Measurements from ENCODE around the gene ARAF.

Gene ARAF

GRCh38 chrX:47539860-47540259, 21.1 kb upstream of the ARAF start:
- H3K4me3 ChIP-seq (ENCODE audit: low read length in 2 of 2): no peak overlapping the region
- no peak overlapping the region for H3K27ac ChIP-seq (ENCODE audit: low read length)
- peaks cover 0 to 2% of the 10 kb centered on the region in 2 donors for H3K27me3 ChIP-seq (ENCODE audit: control insufficient read depth in 1 of 2, insufficient read depth in 2 of 2, low read length in 2 of 2)
- H3K9me3 ChIP-seq (ENCODE audit: control insufficient read depth in 2 of 2, low read length in 2 of 2): no peaks in the 10 kb centered on the region
- H3K4me1 ChIP-seq (ENCODE audit: control insufficient read depth, insufficient read depth, low read length): peaks cover 9% of the 10 kb centered on the region
- H3K9ac ChIP-seq (ENCODE audit: low read length in 2 of 2): no peak overlapping the region
- H3K36me3 ChIP-seq (ENCODE audit: control insufficient read depth in 2 of 2, insufficient read depth in 2 of 2, low read length in 2 of 2): no peaks in the 10 kb centered on the region

GRCh38 chrX:47540754-47541538, 20.1 kb upstream of the ARAF start:
- H3K9me3 ChIP-seq (ENCODE audit: control insufficient read depth in 2 of 2, low read length in 2 of 2): no peaks in the 10 kb centered on the region
- H3K27me3 ChIP-seq (ENCODE audit: control insufficient read depth in 1 of 2, insufficient read depth in 2 of 2, low read length in 2 of 2): no peaks in the 10 kb centered on the region
- peaks cover 9% of the 10 kb centered on the region for H3K4me1 ChIP-seq (ENCODE audit: control insufficient read depth, insufficient read depth, low read length)
- no peaks in the 10 kb centered on the region for H3K36me3 ChIP-seq (ENCODE audit: control insufficient read depth in 2 of 2, insufficient read depth in 2 of 2, low read length in 2 of 2)
- no peak overlapping the region for H3K4me3 ChIP-seq (ENCODE audit: low read length in 2 of 2)
- no peak overlapping the region for H3K9ac ChIP-seq (ENCODE audit: low read length in 2 of 2)
- H3K27ac ChIP-seq (ENCODE audit: low read length): peak overlapping the region; percentile 74

GRCh38 chrX:47543496-47543895, 17.5 kb upstream of the ARAF start:
- Histone ChIP-seq H3K9ac (ENCODE audit: low read length in 2 of 2) (no peak overlapping the region), H3K27me3 (ENCODE audit: control insufficient read depth in 1 of 2, insufficient read depth in 2 of 2, low read length in 2 of 2) (no peaks in the 10 kb centered on the region), H3K4me1 (ENCODE audit: control insufficient read depth, insufficient read depth, low read length) (peaks cover 9% of the 10 kb centered on the region), H3K4me3 (ENCODE audit: low read length in 2 of 2) (no peak overlapping the region), H3K36me3 (ENCODE audit: control insufficient read depth in 2 of 2, insufficient read depth in 2 of 2, low read length in 2 of 2) (no peaks in the 10 kb centered on the region), H3K9me3 (ENCODE audit: control insufficient read depth in 2 of 2, low read length in 2 of 2) (no peaks in the 10 kb centered on the region), H3K27ac (ENCODE audit: low read length) (no peak overlapping the region)

GRCh38 chrX:47556045-47556623, 4.9 kb upstream of the ARAF start:
- Histone ChIP-seq H3K27me3 (ENCODE audit: control insufficient read depth in 1 of 2, insufficient read depth in 2 of 2, low read length in 2 of 2) (no peaks in the 10 kb centered on the region), H3K36me3 (ENCODE audit: control insufficient read depth in 2 of 2, insufficient read depth in 2 of 2, low read length in 2 of 2) (no peaks in the 10 kb centered on the region), H3K9ac (ENCODE audit: low read length in 2 of 2) (peak overlapping the region; percentile 62 to 76), H3K9me3 (ENCODE audit: control insufficient read depth in 2 of 2, low read length in 2 of 2) (no peaks in the 10 kb centered on the region), H3K4me3 (ENCODE audit: low read length in 2 of 2) (peak overlapping the region; percentile 53 to 69), H3K27ac (ENCODE audit: low read length) (peak overlapping the region; percentile 64), H3K4me1 (ENCODE audit: control insufficient read depth, insufficient read depth, low read length) (peaks cover 2% of the 10 kb centered on the region)

- H3K9me3 ChIP-seq (ENCODE audit: control insufficient read depth in 2 of 2, low read length in 2 of 2): no peaks in the 10 kb centered on the region
- no peak overlapping the region for H3K4me3 ChIP-seq (ENCODE audit: low read length in 2 of 2)
- H3K27me3 ChIP-seq (ENCODE audit: control insufficient read depth in 1 of 2, insufficient read depth in 2 of 2, low read length in 2 of 2): no peaks in the 10 kb centered on the region
- peaks cover 18% of the 10 kb centered on the region for H3K4me1 ChIP-seq (ENCODE audit: control insufficient read depth, insufficient read depth, low read length)
- no peak overlapping the region for H3K27ac ChIP-seq (ENCODE audit: low read length)
- H3K9ac ChIP-seq (ENCODE audit: low read length in 2 of 2): no peak overlapping the region
- H3K36me3 ChIP-seq (ENCODE audit: control insufficient read depth in 2 of 2, insufficient read depth in 2 of 2, low read length in 2 of 2): peaks cover 5 to 6% of the 10 kb centered on the region in 2 donors
Observed at GRCh38 chrX:47558436-47558835, 2.6 kb upstream of the ARAF start.

GRCh38 chrX:47560179-47560933, 649 bp upstream of the ARAF start:
- Histone ChIP-seq H3K9ac (ENCODE audit: low read length in 2 of 2) (peak overlapping the region; percentile 69 to 73), H3K27ac (ENCODE audit: low read length) (peak overlapping the region; percentile 88), H3K27me3 (ENCODE audit: control insufficient read depth in 1 of 2, insufficient read depth in 2 of 2, low read length in 2 of 2) (no peaks in the 10 kb centered on the region), H3K9me3 (ENCODE audit: control insufficient read depth in 2 of 2, low read length in 2 of 2) (no peaks in the 10 kb centered on the region), H3K4me3 (ENCODE audit: low read length in 2 of 2) (peak overlapping the region; percentile 62 to 80), H3K36me3 (ENCODE audit: control insufficient read depth in 2 of 2, insufficient read depth in 2 of 2, low read length in 2 of 2) (peaks cover 16% of the 10 kb centered on the region in 2 donors), H3K4me1 (ENCODE audit: control insufficient read depth, insufficient read depth, low read length) (peaks cover 21% of the 10 kb centered on the region)

GRCh38 chrX:47561659-47562151, 700 bp downstream of the ARAF start:
- peak overlapping the region; percentile 88 for H3K27ac ChIP-seq (ENCODE audit: low read length)
- H3K4me1 ChIP-seq (ENCODE audit: control insufficient read depth, insufficient read depth, low read length): peaks cover 21% of the 10 kb centered on the region
- H3K27me3 ChIP-seq (ENCODE audit: control insufficient read depth in 1 of 2, insufficient read depth in 2 of 2, low read length in 2 of 2): no peaks in the 10 kb centered on the region
- peak overlapping the region; percentile 69 to 84 for H3K9ac ChIP-seq (ENCODE audit: low read length in 2 of 2)
- peak overlapping the region; percentile 80 to 93 for H3K4me3 ChIP-seq (ENCODE audit: low read length in 2 of 2)
- peaks cover 16 to 17% of the 10 kb centered on the region in 2 donors for H3K36me3 ChIP-seq (ENCODE audit: control insufficient read depth in 2 of 2, insufficient read depth in 2 of 2, low read length in 2 of 2)
- H3K9me3 ChIP-seq (ENCODE audit: control insufficient read depth in 2 of 2, low read length in 2 of 2): no peaks in the 10 kb centered on the region

GRCh38 chrX:47562615-47563243, 1.7 kb downstream of the ARAF start:
- Histone ChIP-seq H3K9ac (ENCODE audit: low read length in 2 of 2) (no peak overlapping the region), H3K4me3 (ENCODE audit: low read length in 2 of 2) (peak overlapping the region in 1 of 2 donors; percentile 22), H3K36me3 (ENCODE audit: control insufficient read depth in 2 of 2, insufficient read depth in 2 of 2, low read length in 2 of 2) (peaks cover 21 to 26% of the 10 kb centered on the region in 2 donors), H3K4me1 (ENCODE audit: control insufficient read depth, insufficient read depth, low read length) (peaks cover 21% of the 10 kb centered on the region), H3K27ac (ENCODE audit: low read length) (no peak overlapping the region), H3K9me3 (ENCODE audit: control insufficient read depth in 2 of 2, low read length in 2 of 2) (no peaks in the 10 kb centered on the region), H3K27me3 (ENCODE audit: control insufficient read depth in 1 of 2, insufficient read depth in 2 of 2, low read length in 2 of 2) (no peaks in the 10 kb centered on the region)

GRCh38 chrX:47563801-47564315, 2.9 kb downstream of the ARAF start:
- Histone ChIP-seq H3K27me3 (ENCODE audit: control insufficient read depth in 1 of 2, insufficient read depth in 2 of 2, low read length in 2 of 2) (no peaks in the 10 kb centered on the region), H3K9ac (ENCODE audit: low read length in 2 of 2) (no peak overlapping the region), H3K4me3 (ENCODE audit: low read length in 2 of 2) (no peak overlapping the region), H3K4me1 (ENCODE audit: control insufficient read depth, insufficient read depth, low read length) (peaks cover 21% of the 10 kb centered on the region), H3K9me3 (ENCODE audit: control insufficient read depth in 2 of 2, low read length in 2 of 2) (no peaks in the 10 kb centered on the region), H3K27ac (ENCODE audit: low read length) (no peak overlapping the region), H3K36me3 (ENCODE audit: control insufficient read depth in 2 of 2, insufficient read depth in 2 of 2, low read length in 2 of 2) (peaks cover 30 to 33% of the 10 kb centered on the region in 2 donors)

GRCh38 chrX:47564438-47565085, 3.6 kb downstream of the ARAF start:
- no peaks in the 10 kb centered on the region for H3K9me3 ChIP-seq (ENCODE audit: control insufficient read depth in 2 of 2, low read length in 2 of 2)
- H3K27me3 ChIP-seq (ENCODE audit: control insufficient read depth in 1 of 2, insufficient read depth in 2 of 2, low read length in 2 of 2): no peaks in the 10 kb centered on the region
- no peak overlapping the region for H3K9ac ChIP-seq (ENCODE audit: low read length in 2 of 2)
- no peak overlapping the region for H3K4me3 ChIP-seq (ENCODE audit: low read length in 2 of 2)
- H3K4me1 ChIP-seq (ENCODE audit: control insufficient read depth, insufficient read depth, low read length): peaks cover 21% of the 10 kb centered on the region
- H3K27ac ChIP-seq (ENCODE audit: low read length): no peak overlapping the region
- peaks cover 35 to 39% of the 10 kb centered on the region in 2 donors for H3K36me3 ChIP-seq (ENCODE audit: control insufficient read depth in 2 of 2, insufficient read depth in 2 of 2, low read length in 2 of 2)

Measured in stomach smooth muscle (tissue), 2 donors.